B cell (primary cell): ENCODE results near the gene JAG1.

Source experiments
- CTCF ChIP-seq: fragments of 200-600 bp; IDR thresholded peaks from one replicate; pipeline ENCODE4 v1.8.0; 2022; ENCODE audit warnings: antibody characterized with exemption, mild to moderate bottlenecking
- EZH2 ChIP-seq: IDR thresholded peaks from 2 replicates; pipeline ENCODE4 v1.6.1; 2012; ENCODE audit warnings: borderline replicate concordance, low read depth, mild to moderate bottlenecking, moderate library complexity, low read length; ENCODE audit not compliant: insufficient read depth, poor library complexity, severe bottlenecking

DNA sequence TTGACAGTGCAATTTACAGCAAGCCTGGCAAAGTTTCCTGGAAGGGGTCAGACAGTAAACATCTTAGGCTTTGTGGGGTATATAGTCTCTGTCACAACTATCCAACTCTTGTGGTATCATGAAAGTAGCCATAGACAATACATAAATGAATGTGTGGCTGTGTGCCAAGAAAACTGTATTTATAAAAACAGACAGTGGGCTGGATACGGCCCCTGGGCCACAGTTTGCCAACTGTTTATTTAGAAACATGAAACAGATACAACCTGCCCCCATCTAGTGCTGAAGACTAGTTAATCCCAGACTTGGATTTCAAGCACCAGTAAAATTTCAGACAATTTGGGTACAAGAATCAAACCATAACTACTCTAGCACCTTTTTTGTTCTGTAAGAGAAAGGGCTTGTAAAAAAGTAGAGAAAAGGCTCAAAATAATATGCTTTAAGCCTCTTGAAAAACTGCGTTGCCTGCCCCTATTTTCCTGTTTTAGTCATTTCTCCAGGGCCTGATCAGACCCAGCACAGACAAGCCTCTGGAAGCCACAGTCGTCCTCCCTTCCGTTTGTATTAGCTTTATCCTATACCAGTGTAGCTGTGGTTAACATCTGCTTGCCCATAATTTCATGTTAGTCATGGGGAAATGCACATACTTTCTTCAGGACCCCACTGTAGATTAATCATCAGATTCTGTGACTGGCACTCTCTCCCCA is 30.8 kb downstream of the JAG1 start:
- TF ChIP-seq CTCF (no peak), EZH2 (no peak)
